Activated CD8-positive, alpha-beta memory T cell treated with anti-CD3 and anti-CD28 coated beads for 24 hours (primary cell): ENCODE results near the gene CACNA1D.

ENCODE experiments used
- DNase-seq: peaks from one replicate; pipeline ENCODE4 v3.0.0-alpha.2; 2020

Gene CACNA1D

GRCh38 chr3:53495520-53496391, 1.3 kb downstream of the CACNA1D start:
- peak; percentile 59 for DNase-seq

- DNase-seq, result no peak
Observed at GRCh38 chr3:53496392-53496670, 1.9 kb downstream of the CACNA1D start.

GRCh38 chr3:53496984-53497383, 2.6 kb downstream of the CACNA1D start:
- DNase-seq, result no peak

- DNase-seq, result no peak
Observed at GRCh38 chr3:53498806-53499641, 4.6 kb downstream of the CACNA1D start.

GRCh38 chr3:53500165-53500777, 5.9 kb downstream of the CACNA1D start:
- no peak for DNase-seq

- no peak for DNase-seq
Observed at GRCh38 chr3:53501178-53501577, 6.8 kb downstream of the CACNA1D start.

- DNase-seq, result no peak
Observed at GRCh38 chr3:53502737-53503136, 8.3 kb downstream of the CACNA1D start.

- no peak for DNase-seq
Observed at GRCh38 chr3:53503195-53503594, 8.8 kb downstream of the CACNA1D start.

- no peak for DNase-seq
Observed at GRCh38 chr3:53506110-53506762, 11.8 kb downstream of the CACNA1D start.

- DNase-seq, result no peak
Observed at GRCh38 chr3:53506763-53507145, 12.3 kb downstream of the CACNA1D start.

- no peak for DNase-seq
Observed at GRCh38 chr3:53509494-53509893, 15.1 kb downstream of the CACNA1D start.

GRCh38 chr3:53510508-53510907, 16.1 kb downstream of the CACNA1D start:
- no peak for DNase-seq

- no peak for DNase-seq
Observed at GRCh38 chr3:53511246-53511645, 16.8 kb downstream of the CACNA1D start.

GRCh38 chr3:53513556-53514190, 19.3 kb downstream of the CACNA1D start:
- no peak for DNase-seq

GRCh38 chr3:53516339-53516738, 21.9 kb downstream of the CACNA1D start:
- no peak for DNase-seq

GRCh38 chr3:53518495-53518981, 24.1 kb downstream of the CACNA1D start:
- no peak for DNase-seq

- DNase-seq, result no peak
Observed at GRCh38 chr3:53519065-53519709, 24.8 kb downstream of the CACNA1D start.

GRCh38 chr3:53523346-53523745, 28.9 kb downstream of the CACNA1D start:
- no peak for DNase-seq

- DNase-seq, result no peak
Observed at GRCh38 chr3:53524566-53524965, 30.2 kb downstream of the CACNA1D start.

GRCh38 chr3:53525765-53526703, 31.6 kb downstream of the CACNA1D start:
- DNase-seq, result no peak

- no peak for DNase-seq
Observed at GRCh38 chr3:53526704-53527055, 32.3 kb downstream of the CACNA1D start.
